ENCODE results near the gene DENND10.

DNA sequence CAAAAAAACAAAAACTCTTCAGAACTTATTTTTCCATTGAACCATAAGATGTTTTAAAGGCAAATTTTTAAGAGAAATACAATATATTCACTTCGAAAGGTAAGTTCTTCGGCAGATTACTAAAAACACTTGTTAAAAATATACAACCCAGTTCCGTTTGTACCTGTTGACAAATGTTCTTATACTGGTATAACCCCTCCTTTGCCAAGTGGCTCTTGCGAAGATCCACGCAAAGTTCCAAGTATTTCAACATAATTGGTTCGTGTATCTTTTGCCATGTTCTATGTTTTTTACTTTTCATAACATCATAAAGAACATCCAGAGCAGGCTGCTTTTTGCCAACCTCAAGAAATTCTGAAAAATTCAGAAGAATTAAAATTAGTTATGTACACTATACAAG lies 30.3 kb upstream of the DENND10 start:
- TF ChIP-seq, protein P1, sequence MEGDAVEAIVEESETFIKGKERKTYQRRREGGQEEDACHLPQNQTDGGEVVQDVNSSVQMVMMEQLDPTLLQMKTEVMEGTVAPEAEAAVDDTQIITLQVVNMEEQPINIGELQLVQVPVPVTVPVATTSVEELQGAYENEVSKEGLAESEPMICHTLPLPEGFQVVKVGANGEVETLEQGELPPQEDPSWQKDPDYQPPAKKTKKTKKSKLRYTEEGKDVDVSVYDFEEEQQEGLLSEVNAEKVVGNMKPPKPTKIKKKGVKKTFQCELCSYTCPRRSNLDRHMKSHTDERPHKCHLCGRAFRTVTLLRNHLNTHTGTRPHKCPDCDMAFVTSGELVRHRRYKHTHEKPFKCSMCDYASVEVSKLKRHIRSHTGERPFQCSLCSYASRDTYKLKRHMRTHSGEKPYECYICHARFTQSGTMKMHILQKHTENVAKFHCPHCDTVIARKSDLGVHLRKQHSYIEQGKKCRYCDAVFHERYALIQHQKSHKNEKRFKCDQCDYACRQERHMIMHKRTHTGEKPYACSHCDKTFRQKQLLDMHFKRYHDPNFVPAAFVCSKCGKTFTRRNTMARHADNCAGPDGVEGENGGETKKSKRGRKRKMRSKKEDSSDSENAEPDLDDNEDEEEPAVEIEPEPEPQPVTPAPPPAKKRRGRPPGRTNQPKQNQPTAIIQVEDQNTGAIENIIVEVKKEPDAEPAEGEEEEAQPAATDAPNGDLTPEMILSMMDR (IDR thresholded peaks at IDR 0.05; ENCODE audit: poor library complexity): no peak
- TF ChIP-seq EZH2 (IDR thresholded peaks at IDR 0.05; ENCODE audit: borderline replicate concordance): no peak

Measured in hepatocyte (in vitro differentiated cells).